VCaP (cell line): ENCODE data around the gene TP53BP2.

ENCODE experiments used
- H3K27ac ChIP-seq: fragments of 450-650 bp; 2 replicates; pipeline ENCODE4 v1.5.1; 2017
- CTCF ChIP-seq: fragments of 450-650 bp; conservative IDR thresholded peaks from 2 replicates; pipeline ENCODE4 v1.5.1; 2017; ENCODE audit warnings: mild to moderate bottlenecking, moderate library complexity

TP53BP2 gene

GRCh38 chr1:223758734-223759133 lies 87.0 kb downstream of the TP53BP2 start:
- H3K27ac ChIP-seq = no peak overlapping the region
- no peak for TF ChIP-seq CTCF

GRCh38 chr1:223756806-223757700 lies 88.7 kb downstream of the TP53BP2 start:
- TF ChIP-seq CTCF = no peak
- H3K27ac ChIP-seq = no peak overlapping the region

- no peak for TF ChIP-seq CTCF
- H3K27ac ChIP-seq = no peak overlapping the region
Measured at GRCh38 chr1:223755992-223756775, 89.6 kb downstream of the TP53BP2 start.

- no peak overlapping the region for H3K27ac ChIP-seq
- TF ChIP-seq CTCF = no peak
Measured at GRCh38 chr1:223755432-223755792, 90.3 kb downstream of the TP53BP2 start.

GRCh38 chr1:223754681-223755431 lies 90.9 kb downstream of the TP53BP2 start:
- no peak for TF ChIP-seq CTCF
- H3K27ac ChIP-seq = no peak overlapping the region

GRCh38 chr1:223752721-223753515 lies 92.8 kb downstream of the TP53BP2 start:
- no peak for TF ChIP-seq CTCF
- H3K27ac ChIP-seq = no peak overlapping the region
